Neural progenitor cell (in vitro differentiated cells): ENCODE measurements around the gene INSC.

ENCODE experiments used
- EZH2 ChIP-seq: fragments of 200-600 bp; sonication (generic); IDR thresholded peaks from 2 replicates; pipeline ENCODE4 v1.6.1; 2017; ENCODE audit warnings: antibody characterized with exemption, mild to moderate bottlenecking, moderate library complexity
- TF ChIP-seq, protein P1 (sequence below): fragments of 200-600 bp; sonication (generic); IDR thresholded peaks from 2 replicates; pipeline ENCODE4 v1.5.1; 2017; ENCODE audit warnings: antibody characterized with exemption, mild to moderate bottlenecking

DNA sequence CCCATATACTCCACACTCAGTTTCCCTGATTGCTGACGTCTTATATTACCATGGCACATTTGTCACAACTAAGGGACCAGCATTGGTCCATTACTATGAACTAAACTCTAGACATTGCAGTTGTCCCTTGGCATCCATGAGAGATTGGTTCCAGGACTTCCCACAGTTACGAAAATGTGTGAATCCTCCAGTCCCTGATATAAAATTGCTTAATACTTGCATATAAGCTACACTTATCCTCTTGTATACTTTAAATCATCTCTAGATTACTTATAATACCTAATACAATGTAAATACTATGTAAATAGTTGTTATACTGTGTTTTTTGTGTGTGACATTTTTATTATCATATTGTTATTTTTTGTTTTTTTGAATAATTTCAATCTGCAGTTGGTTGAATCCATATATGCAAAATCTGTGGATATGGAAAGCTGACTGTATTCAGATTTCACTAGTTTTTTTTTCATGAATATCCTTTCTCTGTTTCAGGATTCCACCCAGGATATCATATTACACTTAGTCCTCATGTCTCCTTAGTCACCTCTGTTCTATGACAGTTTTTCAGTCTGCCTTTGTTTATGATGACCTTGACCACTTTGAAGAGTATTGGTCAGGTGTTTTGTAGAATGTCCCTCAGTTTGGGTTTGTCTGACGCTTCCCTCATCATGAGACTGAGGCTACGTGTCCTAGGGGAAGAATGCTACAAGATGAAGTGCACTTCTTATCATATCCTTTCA lies 55.3 kb downstream of the INSC start:
- TF ChIP-seq, protein P1, sequence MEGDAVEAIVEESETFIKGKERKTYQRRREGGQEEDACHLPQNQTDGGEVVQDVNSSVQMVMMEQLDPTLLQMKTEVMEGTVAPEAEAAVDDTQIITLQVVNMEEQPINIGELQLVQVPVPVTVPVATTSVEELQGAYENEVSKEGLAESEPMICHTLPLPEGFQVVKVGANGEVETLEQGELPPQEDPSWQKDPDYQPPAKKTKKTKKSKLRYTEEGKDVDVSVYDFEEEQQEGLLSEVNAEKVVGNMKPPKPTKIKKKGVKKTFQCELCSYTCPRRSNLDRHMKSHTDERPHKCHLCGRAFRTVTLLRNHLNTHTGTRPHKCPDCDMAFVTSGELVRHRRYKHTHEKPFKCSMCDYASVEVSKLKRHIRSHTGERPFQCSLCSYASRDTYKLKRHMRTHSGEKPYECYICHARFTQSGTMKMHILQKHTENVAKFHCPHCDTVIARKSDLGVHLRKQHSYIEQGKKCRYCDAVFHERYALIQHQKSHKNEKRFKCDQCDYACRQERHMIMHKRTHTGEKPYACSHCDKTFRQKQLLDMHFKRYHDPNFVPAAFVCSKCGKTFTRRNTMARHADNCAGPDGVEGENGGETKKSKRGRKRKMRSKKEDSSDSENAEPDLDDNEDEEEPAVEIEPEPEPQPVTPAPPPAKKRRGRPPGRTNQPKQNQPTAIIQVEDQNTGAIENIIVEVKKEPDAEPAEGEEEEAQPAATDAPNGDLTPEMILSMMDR: no peak
- no peak for TF ChIP-seq EZH2
